ENCODE results near the gene TRIP4. TPM values are rescaled to one million over a fixed set of nuclear protein-coding genes. Genes with fewer than 3 reads are reported as not detected.

The TRIP4 gene
- total and polyA plus RNA-seq, 2 of the 8 experiments (the other 6 are each of a cell fraction or from before 2014, with no cell fraction given), result 6.2 to 18.9 TPM

GRCh38 chr15:64460724-64461720, 73.4 kb downstream of the TRIP4 start (continued):
- TF ChIP-seq CHD7 (IDR thresholded peaks at IDR 0.05; ENCODE audit: insufficient replicate concordance, low read length) (peak; percentile 82), ASH2L (IDR thresholded peaks at IDR 0.05; ENCODE audit: low read length) (no peak), POLR2A (IDR thresholded peaks at IDR 0.05; ENCODE audit: control extremely low read depth in 1 of 2, low read depth in 2 of 2, low read length in 2 of 2) (peak; percentile 33 to 46; a peak in 2 of 3 replicates), KDM4A (IDR thresholded peaks at IDR 0.05; ENCODE audit: low read depth, low read length, severe bottlenecking) (peak; percentile 27), RBBP5 (IDR thresholded peaks at IDR 0.05; ENCODE audit: borderline replicate concordance, low read depth, low read length) (peak; percentile 14; the same call in 1 of the 2 replicates)
